Mesenchymal stem cell (in vitro differentiated cells and primary cell): Measurements from ENCODE around the gene SLC2A9.

Experiments used
- DNase-seq: peaks from one replicate; pipeline ENCODE4 v3.0.0-alpha.2; 2013
- H2AFZ ChIP-seq: one replicate; pipeline ENCODE4 v1.6.1; 2013; ENCODE audit warnings: low read depth, mild to moderate bottlenecking, control low read depth, inconsistent platforms, low read length, moderate library complexity
- H2AK5ac ChIP-seq: 2 replicates; pipeline ENCODE4 v1.6.1; 2013; ENCODE audit warnings: low read length, moderate library complexity, mild to moderate bottlenecking, inconsistent platforms; ENCODE audit not compliant: severe bottlenecking
- H2BK120ac ChIP-seq: one replicate; pipeline ENCODE4 v1.6.1; 2013; ENCODE audit warnings: low read depth, mild to moderate bottlenecking, inconsistent platforms, low read length, moderate library complexity
- H2BK12ac ChIP-seq, 2 experiments: one replicate each; pipeline ENCODE4 v1.6.1; 2013; ENCODE audit warnings: inconsistent platforms in 2 of 2, low read length in 2 of 2, mild to moderate bottlenecking in 2 of 2, moderate library complexity in 2 of 2, control low read depth in 1 of 2
- H2BK15ac ChIP-seq: one replicate; pipeline ENCODE4 v1.6.1; 2013; ENCODE audit warnings: mild to moderate bottlenecking, low read depth, inconsistent platforms; ENCODE audit not compliant: poor library complexity, severe bottlenecking
- H2BK5ac ChIP-seq: 2 replicates; pipeline ENCODE4 v1.6.1; 2013; ENCODE audit warnings: low read depth, mild to moderate bottlenecking, low read length, control low read depth, inconsistent platforms; ENCODE audit not compliant: poor library complexity, severe bottlenecking
- H3K14ac ChIP-seq, 2 experiments: one replicate each; pipeline ENCODE4 v1.6.1; 2013; ENCODE audit warnings: inconsistent platforms in 2 of 2, low read length in 2 of 2, control low read depth in 1 of 2, mild to moderate bottlenecking in 1 of 2, moderate library complexity in 1 of 2
- H3K18ac ChIP-seq, 2 experiments: one replicate each; pipeline ENCODE4 v1.6.1; 2013; ENCODE audit warnings: inconsistent platforms in 2 of 2, low read length in 2 of 2, control low read depth in 1 of 2, low read depth in 1 of 2, mild to moderate bottlenecking in 1 of 2
- H3K23ac ChIP-seq, 2 experiments: one replicate each; pipeline ENCODE4 v1.6.1; 2013; ENCODE audit warnings: inconsistent platforms in 2 of 2, low read length in 2 of 2, mild to moderate bottlenecking in 2 of 2, moderate library complexity in 2 of 2, control low read depth in 1 of 2
- H3K27ac ChIP-seq: 2 replicates; pipeline ENCODE4 v1.5.1; 2013; ENCODE audit warnings: mild to moderate bottlenecking, moderate library complexity, low read length, control low read depth, inconsistent platforms; ENCODE audit not compliant: poor library complexity, severe bottlenecking
- H3K27me3 ChIP-seq, 2 experiments: 2 replicates each; pipeline versions ENCODE4 v1.6.1 to v1.7.0; 2013; ENCODE audit warnings: low read length in 2 of 2, mild to moderate bottlenecking in 2 of 2, moderate library complexity in 2 of 2, control low read depth in 1 of 2, inconsistent platforms in 1 of 2; ENCODE audit not compliant: control insufficient read depth in 1 of 2, insufficient read depth in 1 of 2
- H3K36me3 ChIP-seq, 2 experiments: 2 replicates each; pipeline versions ENCODE4 v1.6.1 to v1.7.0; 2013; ENCODE audit warnings: low read length in 2 of 2, control low read depth in 1 of 2, inconsistent platforms in 1 of 2, low read depth in 1 of 2, mild to moderate bottlenecking in 1 of 2; ENCODE audit not compliant: insufficient read depth in 2 of 2, control insufficient read depth in 1 of 2
- H3K4ac ChIP-seq, 2 experiments: one replicate each; pipeline ENCODE4 v1.6.1; 2013; ENCODE audit warnings: inconsistent platforms in 2 of 2, low read length in 2 of 2, mild to moderate bottlenecking in 2 of 2, moderate library complexity in 2 of 2, control low read depth in 1 of 2, low read depth in 1 of 2
- H3K4me1 ChIP-seq: 2 replicates; pipeline ENCODE4 v1.6.1; 2013; ENCODE audit warnings: low read depth, low read length, control low read depth; ENCODE audit not compliant: control insufficient read depth, insufficient read depth
- H3K4me2 ChIP-seq: 2 replicates; pipeline ENCODE4 v1.6.1; 2013; ENCODE audit warnings: low read length, mild to moderate bottlenecking, inconsistent platforms; ENCODE audit not compliant: poor library complexity, severe bottlenecking
- H3K4me3 ChIP-seq, 2 experiments: 2 replicates each; pipeline versions ENCODE4 v1.5.1 to v1.7.0; 2013; ENCODE audit warnings: low read length in 2 of 2, mild to moderate bottlenecking in 2 of 2, control low read depth in 1 of 2, low read depth in 1 of 2; ENCODE audit not compliant: insufficient read depth in 1 of 2
- H3K79me1 ChIP-seq: replicated peaks from 2 replicates; pipeline ENCODE4 v1.6.1; 2013; ENCODE audit warnings: mild to moderate bottlenecking, control low read depth, low read length, inconsistent platforms; ENCODE audit not compliant: poor library complexity, severe bottlenecking
- H3K9ac ChIP-seq: 2 replicates; pipeline ENCODE4 v1.7.0; 2013; ENCODE audit warnings: mild to moderate bottlenecking, low read length, moderate library complexity
- H3K9me3 ChIP-seq: 2 replicates; pipeline ENCODE4 v1.7.0; 2013; ENCODE audit warnings: mild to moderate bottlenecking, low read length; ENCODE audit not compliant: control insufficient read depth
- H4K8ac ChIP-seq: one replicate; pipeline ENCODE4 v1.6.1; 2013; ENCODE audit warnings: inconsistent platforms, mild to moderate bottlenecking, low read length, moderate library complexity
- H4K91ac ChIP-seq: one replicate; pipeline ENCODE4 v1.6.1; 2013; ENCODE audit warnings: mild to moderate bottlenecking, low read length, inconsistent platforms
- WGBS: methylation state at CpG from one replicate; pipeline ENCODE4 v1.1.7; 2013; ENCODE audit warnings: mixed read lengths; 5-methylcytosine and 5-hydroxymethylcytosine counted together

Gene SLC2A9

GRCh38 chr4:10041036-10041435 is 19.7 kb upstream of the SLC2A9 start:
- H3K36me3 ChIP-seq: no peaks in the 10 kb centered on the region
- H2BK12ac ChIP-seq: no peak overlapping the region
- no peak overlapping the region for H2BK120ac ChIP-seq
- no peak overlapping the region for H4K91ac ChIP-seq
- H3K79me1 ChIP-seq: no peaks in the 10 kb centered on the region
- no peak overlapping the region for H3K23ac ChIP-seq
- DNase-seq: no peak
- no peak overlapping the region for H3K14ac ChIP-seq
- no peak overlapping the region for H4K8ac ChIP-seq
- H2AK5ac ChIP-seq: no peak overlapping the region
- no peak overlapping the region for H3K4me2 ChIP-seq
- no peak overlapping the region for H2BK5ac ChIP-seq
- no peak overlapping the region for H3K4ac ChIP-seq
- no peak overlapping the region for H2AFZ ChIP-seq
- no peak overlapping the region for H3K27ac ChIP-seq
- H3K4me1 ChIP-seq: peaks cover 4% of the 10 kb centered on the region
- H3K27me3 ChIP-seq: peaks cover 4 to 7% of the 10 kb centered on the region in 2 experiments
- H3K18ac ChIP-seq: no peak overlapping the region
- H3K9ac ChIP-seq: no peak overlapping the region
- peaks cover 5% of the 10 kb centered on the region for H3K9me3 ChIP-seq
- no peak overlapping the region for H2BK15ac ChIP-seq
- H3K4me3 ChIP-seq: no peak overlapping the region
- 78% methylated on average over 6 of the region's 6 CpGs for WGBS

GRCh38 chr4:10040049-10040892 is 19.0 kb upstream of the SLC2A9 start:
- peaks cover 4 to 7% of the 10 kb centered on the region in 2 experiments for H3K27me3 ChIP-seq
- H2AFZ ChIP-seq: no peak overlapping the region
- H3K18ac ChIP-seq: no peak overlapping the region
- H4K91ac ChIP-seq: no peak overlapping the region
- H3K4me2 ChIP-seq: no peak overlapping the region
- no peak overlapping the region for H4K8ac ChIP-seq
- H2AK5ac ChIP-seq: no peak overlapping the region
- no peak overlapping the region for H2BK5ac ChIP-seq
- H3K36me3 ChIP-seq: no peaks in the 10 kb centered on the region
- H2BK15ac ChIP-seq: no peak overlapping the region
- H3K4me3 ChIP-seq: no peak overlapping the region
- no peak overlapping the region for H3K14ac ChIP-seq
- WGBS: 64% methylated on average over 8 of the region's 10 CpGs
- no peak overlapping the region for H3K27ac ChIP-seq
- H3K79me1 ChIP-seq: no peaks in the 10 kb centered on the region
- H2BK12ac ChIP-seq: no peak overlapping the region
- no peak overlapping the region for H3K23ac ChIP-seq
- DNase-seq: no peak
- peaks cover 3% of the 10 kb centered on the region for H3K4me1 ChIP-seq
- H3K4ac ChIP-seq: no peak overlapping the region
- peaks cover 5% of the 10 kb centered on the region for H3K9me3 ChIP-seq
- no peak overlapping the region for H2BK120ac ChIP-seq
- no peak overlapping the region for H3K9ac ChIP-seq

- Histone ChIP-seq H3K4me3 (no peak overlapping the region), H3K9ac (no peak overlapping the region)
- 84% methylated on average over 10 of the region's 10 CpGs for WGBS
Measured at GRCh38 chr4:10036807-10037342, 15.6 kb upstream of the SLC2A9 start.

DNA sequence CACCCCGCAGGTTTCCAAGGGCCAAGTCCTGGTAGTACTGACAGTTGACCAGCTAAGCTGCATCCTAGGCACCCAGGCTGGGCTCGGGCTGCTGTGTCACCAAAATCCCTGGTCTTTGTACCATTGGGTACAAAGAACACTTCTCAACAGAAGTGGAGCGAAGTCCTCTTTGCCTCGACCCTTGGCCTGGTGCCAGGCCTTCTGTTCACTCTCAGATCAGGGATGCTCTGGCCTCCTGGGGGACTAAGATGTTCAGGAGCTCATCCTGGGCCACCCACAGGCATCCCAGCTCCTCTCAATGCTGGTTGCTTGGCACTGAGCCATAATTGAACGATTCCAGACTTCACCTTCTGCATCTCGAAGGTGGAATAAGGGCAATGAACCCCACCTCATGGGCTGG is 13.8 kb upstream of the SLC2A9 start:
- H3K4me1 ChIP-seq: peaks cover 14% of the 10 kb centered on the region
- no peak overlapping the region for H3K23ac ChIP-seq
- H3K4me3 ChIP-seq: no peak overlapping the region
- H4K91ac ChIP-seq: no peak overlapping the region
- H3K27ac ChIP-seq: no peak overlapping the region
- no peak overlapping the region for H2BK12ac ChIP-seq
- no peak overlapping the region for H3K4me2 ChIP-seq
- no peak overlapping the region for H3K14ac ChIP-seq
- no peak overlapping the region for H3K18ac ChIP-seq
- no peaks in the 10 kb centered on the region for H3K9me3 ChIP-seq
- WGBS: 85% methylated on average over 6 of the region's 6 CpGs
- no peak overlapping the region for H2AFZ ChIP-seq
- no peaks in the 10 kb centered on the region for H3K36me3 ChIP-seq
- DNase-seq: no peak
- no peak overlapping the region for H2BK5ac ChIP-seq
- H2BK15ac ChIP-seq: no peak overlapping the region
- no peak overlapping the region for H3K4ac ChIP-seq
- no peak overlapping the region for H2AK5ac ChIP-seq
- no peak overlapping the region for H3K9ac ChIP-seq
- H4K8ac ChIP-seq: no peak overlapping the region
- peaks cover 4 to 7% of the 10 kb centered on the region in 2 experiments for H3K27me3 ChIP-seq
- no peaks in the 10 kb centered on the region for H3K79me1 ChIP-seq
- no peak overlapping the region for H2BK120ac ChIP-seq

More at GRCh38 chr4:10036807-10037342, 15.6 kb upstream of the SLC2A9 start:
- Histone ChIP-seq H2AFZ (no peak overlapping the region), H3K36me3 (no peaks in the 10 kb centered on the region), H4K91ac (no peak overlapping the region), H2BK120ac (no peak overlapping the region), H3K9me3 (no peaks in the 10 kb centered on the region), H3K27ac (no peak overlapping the region), H2BK5ac (no peak overlapping the region), H3K4me1 (peaks cover 14% of the 10 kb centered on the region), H3K27me3 (peaks cover 4 to 7% of the 10 kb centered on the region in 2 experiments), H2AK5ac (no peak overlapping the region), H3K79me1 (no peaks in the 10 kb centered on the region), H2BK12ac (no peak overlapping the region), H3K18ac (no peak overlapping the region), H3K23ac (no peak overlapping the region), H3K4ac (no peak overlapping the region), H3K4me2 (no peak overlapping the region), H3K14ac (no peak overlapping the region), H2BK15ac (no peak overlapping the region), H4K8ac (no peak overlapping the region)
- DNase-seq: no peak
